Activated T-cell treated with anti-CD3 and anti-CD28 coated beads, Interleukin-2, amount 50 U/mL, for 72 hours (primary cell): ENCODE data around the gene NDUFB5. TPM values are rescaled to one million over a fixed set of nuclear protein-coding genes. Genes with fewer than 3 reads are reported as not detected.

Source experiments
- ATAC-seq, 2 donors: fragments of 150-1000 bp; cut with Tn5 transposase; replicated peaks in 1 of 2; 2 replicates each; pipeline ENCODE4 v1.10.0; 2021; ENCODE audit warnings: moderate library complexity in 2 of 2, mild to moderate bottlenecking in 1 of 2
- DNase-seq, 2 donors: peaks; one replicate each; pipeline ENCODE4 v3.0.0; 2021 to 2022; ENCODE audit warnings: mixed read lengths in 1 of 2
- H3K27ac Mint-ChIP-seq: one replicate; pipeline ENCODE4 v1.8.0; 2022; ENCODE audit warnings: mild to moderate bottlenecking, moderate library complexity, mixed read lengths
- H3K27me3 Mint-ChIP-seq: one replicate; pipeline ENCODE4 v1.8.0; 2022; ENCODE audit warnings: low read depth, mixed read lengths
- H3K36me3 Mint-ChIP-seq, 2 donors: one replicate each; pipeline ENCODE4 v1.8.0; 2022; ENCODE audit warnings: mixed read lengths in 2 of 2, mild to moderate bottlenecking in 1 of 2; ENCODE audit not compliant: insufficient read depth in 2 of 2
- H3K4me1 Mint-ChIP-seq: one replicate; pipeline ENCODE4 v1.8.0; 2022; ENCODE audit warnings: low read depth, mixed read lengths
- H3K4me3 Mint-ChIP-seq, 2 donors: one replicate each; pipeline ENCODE4 v1.8.0; 2022; ENCODE audit warnings: mild to moderate bottlenecking in 2 of 2, mixed read lengths in 2 of 2, moderate library complexity in 2 of 2
- H3K9me3 Mint-ChIP-seq, 2 donors: one replicate each; pipeline ENCODE4 v1.8.0; 2022; ENCODE audit warnings: mixed read lengths in 2 of 2
- total RNA-seq, 2 donors: library from RNA; stranded (reverse); gene quantifications; one replicate each; pipeline ENCODE4 v1.2.3, GENCODE V29; 2022

NDUFB5 gene
- total RNA-seq, 2 donors from 2014 or later = 114 to 133 TPM

- no peak overlapping the region for H3K27ac Mint-ChIP-seq
- peaks cover 0 to 1% of the 10 kb centered on the region in 2 donors for H3K36me3 Mint-ChIP-seq
- ATAC-seq (no peak), DNase-seq (no peak)
- no peak overlapping the region for H3K4me3 Mint-ChIP-seq
- no peaks in the 10 kb centered on the region for H3K9me3 Mint-ChIP-seq
- no peaks in the 10 kb centered on the region for H3K27me3 Mint-ChIP-seq
- no peaks in the 10 kb centered on the region for H3K4me1 Mint-ChIP-seq
Measured at GRCh38 chr3:179671747-179672242, 67.2 kb downstream of the NDUFB5 start.

- DNase-seq = no peak
- Mint-ChIP-seq H3K36me3 (peaks cover 0 to 1% of the 10 kb centered on the region in 2 donors), H3K4me3 (no peak overlapping the region), H3K27ac (no peak overlapping the region), H3K4me1 (no peaks in the 10 kb centered on the region), H3K27me3 (no peaks in the 10 kb centered on the region), H3K9me3 (no peaks in the 10 kb centered on the region)
- no peak for ATAC-seq
Measured at GRCh38 chr3:179672918-179673317, 68.3 kb downstream of the NDUFB5 start.

GRCh38 chr3:179673523-179673922, 68.9 kb downstream of the NDUFB5 start:
- H3K4me1 Mint-ChIP-seq = no peaks in the 10 kb centered on the region
- peaks cover 0 to 1% of the 10 kb centered on the region in 2 donors for H3K36me3 Mint-ChIP-seq
- ATAC-seq = no peak
- no peak for DNase-seq
- H3K9me3 Mint-ChIP-seq = no peaks in the 10 kb centered on the region
- no peak overlapping the region for H3K4me3 Mint-ChIP-seq
- H3K27ac Mint-ChIP-seq = no peak overlapping the region
- H3K27me3 Mint-ChIP-seq = no peaks in the 10 kb centered on the region

- no peak for DNase-seq
- Mint-ChIP-seq H3K4me3 (no peak overlapping the region), H3K36me3 (peaks cover 0 to 1% of the 10 kb centered on the region in 2 donors), H3K27ac (no peak overlapping the region), H3K9me3 (no peaks in the 10 kb centered on the region), H3K27me3 (no peaks in the 10 kb centered on the region), H3K4me1 (no peaks in the 10 kb centered on the region)
- ATAC-seq = no peak
Measured at GRCh38 chr3:179676081-179676480, 71.5 kb downstream of the NDUFB5 start.

Other genes with a start within 250 kb of the NDUFB5 start
- gene GNB4, start 153.3 kb upstream of the NDUFB5 start, total RNA-seq = under 1 TPM; 0.39 to 0.60 TPM
- gene ACTL6A, start 41.9 kb upstream of the NDUFB5 start, total RNA-seq = 10 to 100 TPM; 77.5 to 79.2 TPM
- gene MRPL47, start 156 bp upstream of the NDUFB5 start, total RNA-seq = 10 to 100 TPM; 39.7 to 47.2 TPM
- 10 to 100 TPM in 1 of 2 donors, 1 to 10 TPM in 1; 8.1 to 12.4 TPM for gene USP13, start 48.2 kb downstream of the NDUFB5 start, total RNA-seq